ENCODE measurements around the gene TRMT2A.

GRCh38 chr22:20085651-20086050 lies 31.4 kb downstream of the TRMT2A start:
- no peak for TF ChIP-seq CTCF (IDR thresholded peaks at IDR 0.05; ENCODE audit: low read length)
- TF ChIP-seq EZH2 (optimal IDR thresholded peaks at IDR 0.05; ENCODE audit: low read depth, low read length), result no peak
